Measurements from ENCODE around the gene NPW. TPM values are rescaled to one million over a fixed set of nuclear protein-coding genes. Genes with fewer than 3 reads are reported as not detected.
"Not testable (repeated sequence)": the region's sequence is repeated elsewhere in the genome, so short reads cannot be mapped to it uniquely, and the experiment has no call there.

NPW gene
- total RNA-seq, 1 experiment from 2014 or later, result 0.35 TPM

GRCh38 chr16:2001456-2002355 is 17.9 kb upstream of the NPW start:
- no peak for DNase-seq (ENCODE audit: low read depth)

GRCh38 chr16:2002406-2003230 is 17.0 kb upstream of the NPW start:
- DNase-seq (ENCODE audit: low read depth), result no peak

DNA sequence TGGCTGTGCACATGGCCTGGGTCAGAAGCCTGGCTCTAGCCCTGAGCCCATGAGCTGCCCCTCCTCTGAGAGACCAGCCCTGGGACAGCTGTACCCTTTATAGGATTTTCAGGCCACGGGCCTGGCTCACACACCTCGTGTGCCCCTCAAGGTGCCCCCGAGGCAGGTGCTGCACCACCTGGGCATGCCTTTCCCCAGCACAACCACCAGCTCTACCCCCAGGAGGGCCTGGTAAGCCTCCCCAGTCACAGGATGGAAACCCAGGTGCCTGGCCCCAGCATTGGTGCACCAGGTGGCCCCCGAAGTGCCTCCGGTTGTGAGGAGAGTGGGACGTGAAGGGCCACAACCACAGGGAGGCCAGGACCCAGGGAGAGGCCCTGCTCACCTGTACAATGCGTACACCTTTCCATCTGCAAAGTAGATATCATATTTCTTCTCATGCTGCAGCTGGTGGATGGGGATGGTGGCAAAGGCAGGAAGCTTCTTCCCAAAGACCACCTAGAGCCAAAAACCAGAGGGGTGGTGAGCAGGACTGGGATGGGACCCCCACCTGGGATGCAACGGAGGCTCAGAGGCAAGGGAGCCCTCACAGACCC is 16.3 kb upstream of the NPW start:
- DNase-seq (ENCODE audit: low read depth), result no peak

- DNase-seq (ENCODE audit: low read depth), result peak; percentile 63
These were observed 15.6 kb upstream of the NPW start for GRCh38 chr16:2003827-2004641.

GRCh38 chr16:2004795-2005517 is 14.6 kb upstream of the NPW start:
- DNase-seq (ENCODE audit: low read depth), result no peak

GRCh38 chr16:2005646-2006045 is 13.9 kb upstream of the NPW start:
- DNase-seq (ENCODE audit: low read depth), result no peak

DNA sequence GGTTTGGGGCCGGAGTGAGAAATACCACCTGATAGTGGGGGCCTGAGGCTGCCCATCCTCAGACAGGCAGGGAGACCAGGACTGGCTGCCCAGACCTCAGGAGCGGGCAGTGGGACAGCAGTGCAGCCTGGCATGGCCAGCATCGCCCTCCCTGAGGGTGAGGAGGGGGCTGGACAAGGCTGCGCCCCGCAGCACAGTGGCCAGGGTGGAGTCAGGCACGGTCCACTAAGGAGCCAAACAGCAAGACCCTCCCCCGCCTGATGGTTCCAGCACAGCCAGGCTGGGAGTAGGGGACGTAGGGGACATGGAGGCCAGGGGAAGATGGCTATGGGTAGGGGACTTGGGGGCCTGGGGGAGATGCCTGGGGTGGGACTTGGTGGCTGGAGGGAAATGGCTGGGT is 13.3 kb upstream of the NPW start:
- no peak for DNase-seq (ENCODE audit: low read depth)

- DNase-seq (ENCODE audit: low read depth), result no peak
These were observed 12.3 kb upstream of the NPW start for GRCh38 chr16:2007081-2007836.

- DNase-seq (ENCODE audit: low read depth), result peak; percentile 91
These were observed 11.5 kb upstream of the NPW start for GRCh38 chr16:2008009-2008526.

DNA sequence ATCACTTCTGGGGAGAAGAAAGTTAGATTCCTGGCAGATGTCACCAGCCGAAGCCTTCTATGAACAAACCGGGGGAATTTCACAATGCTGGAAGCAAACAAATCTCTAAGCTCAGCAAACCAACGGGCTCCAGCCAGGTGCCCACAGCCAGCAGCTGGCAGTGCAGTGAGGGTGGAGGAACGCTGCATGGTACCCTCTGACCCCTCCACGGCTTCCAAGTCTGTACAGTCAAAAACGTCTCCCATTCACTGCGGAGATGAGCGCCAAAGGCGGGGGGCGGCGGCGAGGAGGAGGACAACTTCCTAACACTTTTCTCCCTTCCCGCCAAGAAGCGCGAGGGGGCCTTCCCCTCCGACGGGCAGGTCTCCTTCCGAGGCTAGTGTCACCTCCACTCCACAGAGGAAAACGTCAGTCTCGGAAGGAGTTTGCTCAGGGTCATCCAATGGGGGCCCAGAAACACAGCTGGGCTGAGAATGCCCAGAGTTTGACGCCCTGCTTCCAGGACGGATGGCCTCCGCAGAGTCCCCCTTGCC is 10.9 kb upstream of the NPW start:
- DNase-seq (ENCODE audit: low read depth), result no peak

GRCh38 chr16:2009164-2009711 is 10.3 kb upstream of the NPW start:
- no peak for DNase-seq (ENCODE audit: low read depth)

GRCh38 chr16:2009791-2010510 is 9.6 kb upstream of the NPW start, which contains the start of gene ZNF598:
Gene ZNF598 (minus strand): TSS chr16:2009821.
- DNase-seq (ENCODE audit: low read depth), result peak; percentile 79

- DNase-seq (ENCODE audit: low read depth), result not testable (repeated sequence)
These were observed 7.9 kb upstream of the NPW start for GRCh38 chr16:2011726-2012125.

GRCh38 chr16:2013527-2013926 is 6.1 kb upstream of the NPW start:
- no peak for DNase-seq (ENCODE audit: low read depth)

DNA sequence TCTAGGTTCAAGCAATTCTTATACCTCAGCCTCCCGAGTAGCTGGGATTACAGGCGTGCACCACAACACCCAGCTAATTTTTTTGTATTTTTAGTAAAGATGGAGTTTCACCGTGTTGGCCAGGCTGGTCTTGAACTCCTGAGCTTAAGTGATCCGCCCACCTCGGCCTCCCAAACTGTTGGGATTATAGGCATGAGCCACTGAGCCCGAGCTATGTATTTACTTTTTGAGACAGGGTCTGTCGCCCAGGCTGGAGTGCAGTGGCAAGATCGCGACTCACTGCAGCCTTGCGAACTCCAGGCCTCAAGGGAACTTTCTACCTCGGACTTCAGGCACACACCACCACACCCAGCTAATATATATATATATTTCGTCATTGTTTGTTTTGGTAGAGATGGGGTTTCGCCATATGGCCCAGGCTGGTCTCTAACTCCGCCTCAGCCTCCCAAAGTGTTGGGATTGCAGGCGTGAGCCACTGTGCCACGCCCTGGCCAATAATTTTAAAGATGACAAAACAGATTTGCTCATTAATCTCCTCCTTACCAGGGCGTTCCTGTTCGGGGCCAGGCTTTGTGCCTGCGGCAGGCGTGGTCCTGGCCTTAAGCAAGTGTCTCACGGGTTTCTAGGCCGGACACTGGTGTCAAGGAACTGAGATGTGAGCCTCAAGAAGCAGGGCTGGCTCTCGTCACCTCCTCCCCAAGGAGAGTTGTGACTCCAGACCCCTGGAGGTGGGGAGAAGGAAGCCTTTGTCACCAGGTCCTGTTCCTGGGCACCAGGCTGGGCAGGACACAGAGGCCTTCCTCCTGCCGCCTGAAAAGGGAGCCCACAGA is 4.3 kb upstream of the NPW start:
- no peak for DNase-seq (ENCODE audit: low read depth)

GRCh38 chr16:2015947-2016208 is 3.7 kb upstream of the NPW start:
- no peak for DNase-seq (ENCODE audit: low read depth)

DNA sequence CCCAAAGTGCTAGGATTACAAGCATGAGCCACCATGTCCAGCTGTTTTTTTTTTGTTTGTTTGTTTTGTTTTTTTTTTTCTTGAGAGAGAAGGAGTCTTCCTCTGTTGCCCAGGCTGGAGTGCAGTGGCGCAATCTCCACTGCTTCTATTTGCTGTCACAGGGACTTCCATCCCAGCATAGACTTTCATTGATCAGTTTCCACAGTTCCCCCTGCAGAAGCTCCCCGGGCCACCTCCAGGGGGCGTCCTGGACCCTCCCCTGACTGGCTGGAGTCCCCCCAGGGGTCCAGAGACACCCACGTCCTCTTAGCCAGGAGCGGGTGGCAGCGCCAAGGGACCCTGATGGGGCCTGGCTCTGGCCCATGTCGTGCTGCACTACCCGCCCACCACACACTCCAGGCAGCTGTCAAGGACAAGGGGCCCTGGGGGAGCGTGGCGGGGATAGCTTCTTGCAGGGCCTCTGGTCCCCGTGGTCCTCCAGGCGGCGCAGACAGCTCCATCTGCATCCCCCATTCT is 3.1 kb upstream of the NPW start:
- DNase-seq (ENCODE audit: low read depth), result no peak
